Nephron progenitor cell (in vitro differentiated cells): Measurements from ENCODE around the gene LNPEP.

Experiments
- DNase-seq: peaks from one replicate; pipeline ENCODE4 v3.0.0; 2021
- H3K27ac Mint-ChIP-seq: 2 replicates; pipeline ENCODE4 v1.8.0; 2021; ENCODE audit warnings: mild to moderate bottlenecking, moderate library complexity, mixed read lengths
- H3K27me3 Mint-ChIP-seq: 2 replicates; pipeline ENCODE4 v1.8.0; 2021; ENCODE audit warnings: mild to moderate bottlenecking, low read depth, mixed read lengths; ENCODE audit not compliant: poor library complexity
- H3K36me3 Mint-ChIP-seq: 2 replicates; pipeline ENCODE4 v1.8.0; 2021; ENCODE audit warnings: low read depth, mixed read lengths
- H3K4me1 Mint-ChIP-seq: 2 replicates; pipeline ENCODE4 v1.8.0; 2021; ENCODE audit warnings: mixed read lengths
- H3K4me3 Mint-ChIP-seq: 2 replicates; pipeline ENCODE4 v1.8.0; 2021; ENCODE audit warnings: mild to moderate bottlenecking, moderate library complexity, mixed read lengths
- H3K9me3 Mint-ChIP-seq: 2 replicates; pipeline ENCODE4 v1.8.0; 2021; ENCODE audit warnings: mild to moderate bottlenecking, moderate library complexity, mixed read lengths
- CTCF ChIP-seq: fragments of 200-600 bp; sonication (generic); IDR thresholded peaks from 2 replicates; pipeline ENCODE4 v1.5.0; 2021; ENCODE audit warnings: antibody characterized with exemption

The LNPEP gene

GRCh38 chr5:97006454-97007060, 70.7 kb downstream of the LNPEP start:
- H3K27ac Mint-ChIP-seq = no peak overlapping the region
- H3K4me3 Mint-ChIP-seq = no peak overlapping the region

GRCh38 chr5:97009212-97009898, 73.5 kb downstream of the LNPEP start:
- no peaks in the 10 kb centered on the region for H3K4me1 Mint-ChIP-seq
- H3K4me3 Mint-ChIP-seq = no peak overlapping the region
- no peak overlapping the region for H3K27ac Mint-ChIP-seq
- H3K9me3 Mint-ChIP-seq = no peaks in the 10 kb centered on the region
- DNase-seq = no peak
- no peak for TF ChIP-seq CTCF
- H3K27me3 Mint-ChIP-seq = no peaks in the 10 kb centered on the region
- peaks cover 5% of the 10 kb centered on the region for H3K36me3 Mint-ChIP-seq

More at GRCh38 chr5:97006454-97007060, 70.7 kb downstream of the LNPEP start:
- Mint-ChIP-seq H3K27me3 (no peaks in the 10 kb centered on the region), H3K36me3 (peaks cover 5% of the 10 kb centered on the region), H3K4me1 (no peaks in the 10 kb centered on the region), H3K9me3 (no peaks in the 10 kb centered on the region)
- TF ChIP-seq CTCF = no peak
- no peak for DNase-seq

GRCh38 chr5:97009921-97010320, 74.0 kb downstream of the LNPEP start:
- H3K9me3 Mint-ChIP-seq = no peaks in the 10 kb centered on the region
- H3K27me3 Mint-ChIP-seq = no peaks in the 10 kb centered on the region
- no peak for TF ChIP-seq CTCF

GRCh38 chr5:97010606-97011005, 74.7 kb downstream of the LNPEP start:
- H3K9me3 Mint-ChIP-seq = no peaks in the 10 kb centered on the region
- H3K4me1 Mint-ChIP-seq = no peaks in the 10 kb centered on the region
- H3K4me3 Mint-ChIP-seq = no peak overlapping the region
- H3K27me3 Mint-ChIP-seq = no peaks in the 10 kb centered on the region
- no peak for TF ChIP-seq CTCF
- no peak overlapping the region for H3K27ac Mint-ChIP-seq
- H3K36me3 Mint-ChIP-seq = peaks cover 8% of the 10 kb centered on the region
- no peak for DNase-seq

More at GRCh38 chr5:97009921-97010320, 74.0 kb downstream of the LNPEP start:
- no peaks in the 10 kb centered on the region for H3K4me1 Mint-ChIP-seq
- no peak for DNase-seq
- peaks cover 4% of the 10 kb centered on the region for H3K36me3 Mint-ChIP-seq
- no peak overlapping the region for H3K4me3 Mint-ChIP-seq
- H3K27ac Mint-ChIP-seq = no peak overlapping the region

DNA sequence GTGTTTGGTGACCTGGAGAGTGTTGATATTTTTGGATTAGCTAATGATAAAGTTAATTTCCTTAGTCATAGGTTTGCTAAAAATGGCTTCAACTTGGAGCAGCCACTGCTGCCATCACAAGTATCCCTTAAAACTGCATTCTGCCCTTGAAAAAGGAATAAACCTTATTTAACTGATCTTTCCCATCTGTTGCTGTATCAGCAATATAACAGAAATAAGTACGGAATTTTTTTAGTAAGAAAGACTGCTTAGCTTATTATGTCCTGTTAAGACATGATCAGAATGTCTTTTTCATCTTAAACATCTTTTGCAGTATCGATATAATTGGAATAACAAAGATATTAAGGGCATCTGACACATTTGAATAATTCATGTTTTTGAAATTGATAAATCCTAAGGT, 75.7 kb downstream of the LNPEP start:
- no peak for TF ChIP-seq CTCF
- DNase-seq = no peak
- Mint-ChIP-seq H3K4me1 (no peaks in the 10 kb centered on the region), H3K27ac (no peak overlapping the region), H3K36me3 (peaks cover 8% of the 10 kb centered on the region), H3K9me3 (no peaks in the 10 kb centered on the region), H3K4me3 (no peak overlapping the region), H3K27me3 (no peaks in the 10 kb centered on the region)
